HG02981 (cell line): Measurements from ENCODE around the gene GHRHR.

ENCODE experiments used
- ATAC-seq: cut with Tn5 transposase; IDR thresholded peaks from one replicate; pipeline ENCODE4 v1.9.1; 2021; ENCODE audit warnings: mild to moderate bottlenecking, moderate library complexity; ENCODE audit not compliant: unreplicated experiment

GHRHR gene

DNA sequence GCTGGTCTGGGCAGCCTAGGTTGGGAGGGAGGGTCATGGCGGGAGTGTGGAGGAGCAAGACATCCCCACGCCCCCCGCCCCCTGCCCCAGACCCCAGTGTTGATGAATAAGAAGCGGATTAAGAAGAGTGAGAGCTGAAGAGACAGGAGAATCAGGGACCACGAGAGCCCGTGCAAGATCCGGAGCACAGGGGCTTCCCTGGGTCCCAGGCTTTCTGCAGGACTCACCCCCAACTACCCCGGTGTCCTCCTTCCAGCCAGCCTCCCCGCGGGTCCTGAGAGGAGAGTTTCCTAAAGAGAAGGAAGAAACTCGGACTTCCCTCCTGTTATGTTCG, 20.1 kb downstream of the GHRHR start:
- no peak for ATAC-seq

- no peak for ATAC-seq
Measured at GRCh38 chr7:30984359-30985107, 20.8 kb downstream of the GHRHR start.

- ATAC-seq, result no peak
Measured at GRCh38 chr7:30985756-30986155, 22.0 kb downstream of the GHRHR start.

DNA sequence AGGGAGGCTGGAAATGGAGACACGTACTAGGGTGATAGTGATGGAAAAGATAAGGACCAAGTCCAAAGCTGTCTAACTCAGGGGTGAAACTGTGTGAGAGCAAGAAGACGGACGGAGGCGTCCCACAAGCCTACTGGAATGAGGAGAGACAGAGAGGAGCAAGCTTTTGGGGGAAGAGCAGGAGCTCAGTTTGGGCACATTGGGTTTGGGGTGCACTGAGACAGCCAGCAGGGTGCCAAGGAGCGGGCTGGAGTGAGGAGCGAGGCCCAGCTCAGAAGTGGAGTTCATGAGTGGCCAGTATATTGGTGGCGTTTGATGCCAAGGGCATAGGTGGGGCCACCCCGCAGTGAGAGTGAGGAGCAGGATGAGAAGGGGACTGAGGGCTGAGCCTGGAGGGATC, 22.6 kb downstream of the GHRHR start:
- ATAC-seq, result no peak

GRCh38 chr7:30986738-30987137, 23.0 kb downstream of the GHRHR start:
- no peak for ATAC-seq

DNA sequence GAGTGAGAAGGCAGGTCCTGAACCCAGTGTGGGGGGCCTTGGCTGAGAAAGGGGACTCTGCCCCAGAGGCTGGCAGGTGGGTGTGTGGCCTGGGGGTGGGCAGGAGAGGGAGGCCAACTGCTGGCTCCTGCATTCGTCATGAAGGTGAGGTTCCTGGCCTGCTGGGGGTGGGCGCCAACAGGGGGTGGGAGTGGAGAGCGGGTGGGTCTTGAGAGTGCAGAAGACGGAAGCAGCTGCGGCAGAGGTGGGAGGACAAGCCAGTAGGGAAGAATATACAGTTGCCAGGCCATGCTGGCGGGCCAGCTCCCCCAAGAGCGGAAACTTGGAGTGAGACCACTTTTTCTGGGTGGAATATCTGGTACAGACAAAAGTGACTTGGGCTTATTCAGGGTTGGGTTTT, 23.4 kb downstream of the GHRHR start:
- no peak for ATAC-seq

DNA sequence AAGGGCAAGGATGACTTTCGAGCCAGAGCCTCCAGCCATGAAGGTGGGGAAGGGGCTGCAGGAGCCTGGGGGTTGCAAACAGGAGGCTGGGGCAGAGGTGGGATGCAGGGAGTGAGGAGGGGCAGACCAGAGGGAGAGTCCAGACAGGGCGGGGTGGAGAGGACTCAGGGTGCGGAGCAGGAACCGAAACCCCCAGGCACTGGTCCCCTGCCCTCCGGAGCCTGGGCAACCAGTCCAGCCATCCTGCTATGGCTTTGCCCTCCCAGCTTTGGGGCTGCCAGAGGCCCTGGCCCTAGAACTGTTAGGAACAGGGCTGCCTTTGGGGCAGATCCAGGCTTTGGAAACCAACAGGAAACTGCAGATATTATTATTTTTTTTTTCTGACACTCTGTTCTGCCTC, 24.2 kb downstream of the GHRHR start:
- no peak for ATAC-seq

GRCh38 chr7:30988351-30989005, 24.7 kb downstream of the GHRHR start:
- ATAC-seq, result no peak

- ATAC-seq, result no peak
Measured at GRCh38 chr7:30989008-30989823, 25.5 kb downstream of the GHRHR start.

- no peak for ATAC-seq
Measured at GRCh38 chr7:30989824-30990672, 26.3 kb downstream of the GHRHR start.

DNA sequence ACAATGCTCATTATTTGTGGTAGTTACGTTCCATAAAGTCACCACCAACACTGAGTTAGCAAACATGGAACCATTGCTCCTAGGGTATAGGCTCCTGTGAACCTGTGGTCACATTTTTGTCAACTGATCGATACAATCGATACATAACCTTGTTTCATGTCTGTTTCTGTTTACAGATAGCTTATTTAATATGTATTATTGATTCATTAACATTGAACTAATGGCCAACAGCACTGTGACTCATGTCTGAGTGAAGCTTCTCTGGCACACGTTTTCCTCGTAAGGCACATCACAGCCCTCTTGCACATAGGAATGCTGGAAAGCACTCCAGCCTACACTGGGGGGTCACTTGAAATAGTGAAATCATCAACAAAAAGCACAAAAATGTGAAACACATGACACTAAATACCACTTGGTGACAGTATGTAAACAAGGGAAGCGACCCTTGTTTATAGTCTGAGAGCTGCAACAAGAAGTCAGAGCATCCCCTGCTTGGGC, 27.0 kb downstream of the GHRHR start:
- ATAC-seq, result no peak

DNA sequence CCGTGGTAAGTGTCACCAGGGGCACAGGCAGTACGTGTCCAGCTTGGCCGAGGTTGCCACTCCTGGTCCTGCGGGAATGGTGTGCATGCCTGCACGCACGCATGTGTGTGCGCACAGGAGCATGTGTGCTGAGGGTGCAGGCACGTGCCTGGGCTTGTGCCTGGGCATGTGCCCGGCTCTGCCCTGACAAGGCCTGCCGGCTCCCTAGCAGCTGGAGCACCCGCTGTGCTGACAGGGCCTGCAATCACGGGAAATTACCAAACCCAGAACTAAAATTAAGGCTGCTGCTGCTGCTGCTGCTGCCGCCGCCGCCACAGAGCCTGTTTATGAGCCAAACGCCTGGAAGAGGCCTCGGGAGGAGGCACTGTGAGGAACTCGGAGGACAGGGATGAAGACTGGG, 28.7 kb downstream of the GHRHR start:
- no peak for ATAC-seq

- no peak for ATAC-seq
Measured at GRCh38 chr7:30994206-30995100, 30.7 kb downstream of the GHRHR start.

- no peak for ATAC-seq
Measured at GRCh38 chr7:30995536-30995935, 31.8 kb downstream of the GHRHR start.

- no peak for ATAC-seq
Measured at GRCh38 chr7:30996256-30996655, 32.5 kb downstream of the GHRHR start.

GRCh38 chr7:30996883-30997282, 33.1 kb downstream of the GHRHR start:
- no peak for ATAC-seq

- ATAC-seq, result no peak
Measured at GRCh38 chr7:30997316-30997715, 33.6 kb downstream of the GHRHR start.

- ATAC-seq, result no peak
Measured at GRCh38 chr7:30998180-30998579, 34.4 kb downstream of the GHRHR start.

DNA sequence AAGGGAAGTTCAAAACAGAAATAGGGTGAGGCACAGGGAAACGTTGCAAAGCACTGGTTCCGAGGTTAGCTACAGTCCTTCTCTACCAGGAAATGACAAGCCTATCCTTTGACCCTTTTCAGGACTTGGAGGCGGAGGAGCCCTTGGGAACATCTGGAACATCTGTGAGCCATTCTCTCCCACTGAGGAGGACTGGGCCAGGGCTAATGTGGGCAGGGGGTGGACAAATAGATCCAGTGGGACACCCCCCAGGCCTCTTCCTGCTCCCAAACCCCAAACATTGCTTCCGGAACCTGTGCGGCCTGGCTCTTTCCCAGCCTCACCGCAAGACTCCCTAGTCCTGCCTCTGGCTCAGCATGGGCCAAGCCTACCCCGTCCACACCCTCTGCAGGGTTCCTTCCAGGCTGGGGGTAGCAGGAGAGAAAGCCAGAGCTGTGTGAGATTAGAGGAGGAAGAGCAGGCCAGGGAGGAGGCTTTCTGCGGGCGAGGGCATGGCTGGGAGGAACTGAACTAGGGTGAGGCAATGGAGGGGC, 36.5 kb downstream of the GHRHR start:
- ATAC-seq, result no peak

DNA sequence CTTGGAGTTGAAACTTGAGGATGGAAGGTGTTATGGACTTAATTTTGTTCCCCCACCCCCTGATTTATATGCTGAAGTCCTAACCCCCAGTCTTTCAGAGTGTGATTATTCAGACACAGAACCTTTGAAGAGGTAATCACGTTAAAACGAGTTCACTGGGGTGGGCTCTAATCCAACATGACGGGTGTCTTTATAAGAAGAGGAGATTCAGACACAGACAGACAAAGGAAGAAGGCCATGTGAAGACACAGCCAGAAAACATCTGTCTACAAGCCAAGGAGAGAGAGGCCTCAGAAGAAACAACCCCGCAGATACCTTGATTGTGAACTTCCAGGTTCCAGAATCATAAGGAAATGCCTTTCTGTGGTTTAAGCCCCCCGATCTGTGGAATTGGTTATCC, 37.0 kb downstream of the GHRHR start:
- ATAC-seq, result no peak
